K562 (cell line): ENCODE measurements around the gene MYO15A.

ENCODE experiments used
- BHLHE40 ChIP-seq: IDR thresholded peaks from 2 replicates; pipeline ENCODE4 v1.6.1; 2011; ENCODE audit warnings: low read length, improper control_type of control experiment
- CAMTA2 ChIP-seq: fragments of 250-450 bp; sonication (Bioruptor Pico); conservative IDR thresholded peaks from 2 replicates; pipeline ENCODE4 v1.5.1; 2022
- CREB1 ChIP-seq, 2 experiments: sonication (generic) in 1 of 2; formaldehyde crosslinking in 1 of 2; IDR thresholded peaks; 2 replicates each; pipeline versions ENCODE4 v1.6.1 to v1.8.0; 2012 to 2022; ENCODE audit warnings: inconsistent platforms in 1 of 2, mild to moderate bottlenecking in 1 of 2, missing genetic modification reagents in 1 of 2, moderate library complexity in 1 of 2
- ELF1 ChIP-seq: fragments of 200-800 bp; sonication (Bioruptor generic); IDR thresholded peaks from 2 replicates; pipeline ENCODE4 v1.6.1; 2016; ENCODE audit warnings: missing genetic modification characterization, missing compliant biosample characterization
- EP300 ChIP-seq: IDR thresholded peaks from 2 replicates; pipeline ENCODE4 v1.6.1; 2012; ENCODE audit warnings: low read length, improper control_type of control experiment
- EZH2 ChIP-seq: IDR thresholded peaks from 2 replicates; pipeline ENCODE4 v1.6.1; 2012; ENCODE audit warnings: low read depth, mild to moderate bottlenecking, inconsistent platforms, low read length, borderline replicate concordance
- MTA3 ChIP-seq: fragments of 450-650 bp; formaldehyde crosslinking; IDR thresholded peaks from 2 replicates; pipeline ENCODE4 v1.6.1; 2017; ENCODE audit warnings: mild to moderate bottlenecking, borderline replicate concordance
- ZNF24 ChIP-seq: fragments of 450-650 bp; IDR thresholded peaks from 2 replicates; pipeline ENCODE4 v1.6.1; 2016
- ZNF253 ChIP-seq: fragments of 250-450 bp; sonication (Bioruptor Pico); conservative IDR thresholded peaks from 2 replicates; pipeline ENCODE4 v1.6.1; 2021; ENCODE audit warnings: mild to moderate bottlenecking
- ZSCAN29 ChIP-seq: fragments of 450-650 bp; IDR thresholded peaks from 2 replicates; pipeline ENCODE4 v1.6.1; 2017
- TF ChIP-seq, protein P1 (sequence below), 3 experiments: IDR thresholded peaks in 2 of 3; conservative IDR thresholded peaks in 1 of 3; 2 replicates each; pipeline ENCODE4 v1.5.1; 2011 to 2012; ENCODE audit warnings: low read length in 3 of 3, mild to moderate bottlenecking in 3 of 3, control low read depth in 2 of 3, improper control_type of control experiment in 1 of 3, inconsistent platforms in 1 of 3, low read depth in 1 of 3, mixed read lengths in 1 of 3, moderate library complexity in 1 of 3; ENCODE audit not compliant: insufficient read depth in 2 of 3
- TF ChIP-seq, protein P2 (sequence below): IDR thresholded peaks from 3 replicates; pipeline ENCODE4 v1.6.1; 2011; ENCODE audit warnings: borderline replicate concordance, mild to moderate bottlenecking; ENCODE audit not compliant: insufficient read length, insufficient read depth
- TF ChIP-seq, protein P3 (sequence below): sonication (generic); formaldehyde crosslinking; IDR thresholded peaks from 2 replicates; pipeline ENCODE4 v1.8.0; 2022; ENCODE audit warnings: mild to moderate bottlenecking, missing genetic modification reagents
- TF ChIP-seq, protein P4 (sequence below): sonication (generic); formaldehyde crosslinking; IDR thresholded peaks from 2 replicates; pipeline ENCODE4 v1.8.1; 2023; ENCODE audit warnings: mild to moderate bottlenecking, missing genetic modification reagents

DNA sequence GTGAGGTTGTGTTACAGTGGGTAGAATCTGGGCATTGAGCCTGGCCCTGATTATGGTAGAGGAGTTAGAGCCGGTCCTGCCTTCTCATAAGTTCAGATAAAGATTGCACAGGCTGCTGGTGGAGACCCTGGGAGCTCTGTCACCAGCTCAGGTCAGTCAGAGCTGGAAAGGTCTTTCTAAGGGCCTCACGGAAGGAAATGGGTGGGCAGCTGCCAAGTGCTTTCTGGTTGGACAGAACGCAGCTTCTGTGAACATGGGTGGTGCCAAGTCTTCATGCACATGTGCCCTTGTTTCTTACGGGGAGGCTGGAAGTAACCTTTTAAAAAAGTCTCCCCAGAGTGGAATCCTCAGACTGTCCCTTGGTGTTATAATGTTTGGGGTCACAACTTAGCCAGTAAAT is 90.0 kb downstream of the MYO15A start:
- no peak for TF ChIP-seq ZSCAN29
- TF ChIP-seq EZH2: no peak
- TF ChIP-seq ZNF253 (CRISPR knock-in tag): no peak
- no peak for TF ChIP-seq ELF1 (tag)
- no peak for TF ChIP-seq EP300
- TF ChIP-seq, protein P1, sequence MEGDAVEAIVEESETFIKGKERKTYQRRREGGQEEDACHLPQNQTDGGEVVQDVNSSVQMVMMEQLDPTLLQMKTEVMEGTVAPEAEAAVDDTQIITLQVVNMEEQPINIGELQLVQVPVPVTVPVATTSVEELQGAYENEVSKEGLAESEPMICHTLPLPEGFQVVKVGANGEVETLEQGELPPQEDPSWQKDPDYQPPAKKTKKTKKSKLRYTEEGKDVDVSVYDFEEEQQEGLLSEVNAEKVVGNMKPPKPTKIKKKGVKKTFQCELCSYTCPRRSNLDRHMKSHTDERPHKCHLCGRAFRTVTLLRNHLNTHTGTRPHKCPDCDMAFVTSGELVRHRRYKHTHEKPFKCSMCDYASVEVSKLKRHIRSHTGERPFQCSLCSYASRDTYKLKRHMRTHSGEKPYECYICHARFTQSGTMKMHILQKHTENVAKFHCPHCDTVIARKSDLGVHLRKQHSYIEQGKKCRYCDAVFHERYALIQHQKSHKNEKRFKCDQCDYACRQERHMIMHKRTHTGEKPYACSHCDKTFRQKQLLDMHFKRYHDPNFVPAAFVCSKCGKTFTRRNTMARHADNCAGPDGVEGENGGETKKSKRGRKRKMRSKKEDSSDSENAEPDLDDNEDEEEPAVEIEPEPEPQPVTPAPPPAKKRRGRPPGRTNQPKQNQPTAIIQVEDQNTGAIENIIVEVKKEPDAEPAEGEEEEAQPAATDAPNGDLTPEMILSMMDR (IDR thresholded peaks at IDR 0.05 in 2 of 3, conservative IDR thresholded peaks at IDR 0.05 in 1 of 3; ENCODE audit: insufficient read depth in 2 of 3, low read depth in 1 of 3, low read length in 3 of 3): no peak
- TF ChIP-seq ZNF24: no peak
- TF ChIP-seq, protein P2, sequence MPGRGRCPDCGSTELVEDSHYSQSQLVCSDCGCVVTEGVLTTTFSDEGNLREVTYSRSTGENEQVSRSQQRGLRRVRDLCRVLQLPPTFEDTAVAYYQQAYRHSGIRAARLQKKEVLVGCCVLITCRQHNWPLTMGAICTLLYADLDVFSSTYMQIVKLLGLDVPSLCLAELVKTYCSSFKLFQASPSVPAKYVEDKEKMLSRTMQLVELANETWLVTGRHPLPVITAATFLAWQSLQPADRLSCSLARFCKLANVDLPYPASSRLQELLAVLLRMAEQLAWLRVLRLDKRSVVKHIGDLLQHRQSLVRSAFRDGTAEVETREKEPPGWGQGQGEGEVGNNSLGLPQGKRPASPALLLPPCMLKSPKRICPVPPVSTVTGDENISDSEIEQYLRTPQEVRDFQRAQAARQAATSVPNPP: no peak
- TF ChIP-seq CAMTA2 (CRISPR knock-in tag): no peak
- TF ChIP-seq, protein P3, sequence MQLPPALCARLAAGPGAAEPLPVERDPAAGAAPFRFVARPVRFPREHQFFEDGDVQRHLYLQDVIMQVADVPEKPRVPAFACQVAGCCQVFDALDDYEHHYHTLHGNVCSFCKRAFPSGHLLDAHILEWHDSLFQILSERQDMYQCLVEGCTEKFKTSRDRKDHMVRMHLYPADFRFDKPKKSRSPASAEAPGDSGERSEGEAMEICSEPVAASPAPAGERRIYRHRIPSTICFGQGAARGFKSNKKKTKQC: no peak
- TF ChIP-seq BHLHE40: no peak
- TF ChIP-seq, protein P4, sequence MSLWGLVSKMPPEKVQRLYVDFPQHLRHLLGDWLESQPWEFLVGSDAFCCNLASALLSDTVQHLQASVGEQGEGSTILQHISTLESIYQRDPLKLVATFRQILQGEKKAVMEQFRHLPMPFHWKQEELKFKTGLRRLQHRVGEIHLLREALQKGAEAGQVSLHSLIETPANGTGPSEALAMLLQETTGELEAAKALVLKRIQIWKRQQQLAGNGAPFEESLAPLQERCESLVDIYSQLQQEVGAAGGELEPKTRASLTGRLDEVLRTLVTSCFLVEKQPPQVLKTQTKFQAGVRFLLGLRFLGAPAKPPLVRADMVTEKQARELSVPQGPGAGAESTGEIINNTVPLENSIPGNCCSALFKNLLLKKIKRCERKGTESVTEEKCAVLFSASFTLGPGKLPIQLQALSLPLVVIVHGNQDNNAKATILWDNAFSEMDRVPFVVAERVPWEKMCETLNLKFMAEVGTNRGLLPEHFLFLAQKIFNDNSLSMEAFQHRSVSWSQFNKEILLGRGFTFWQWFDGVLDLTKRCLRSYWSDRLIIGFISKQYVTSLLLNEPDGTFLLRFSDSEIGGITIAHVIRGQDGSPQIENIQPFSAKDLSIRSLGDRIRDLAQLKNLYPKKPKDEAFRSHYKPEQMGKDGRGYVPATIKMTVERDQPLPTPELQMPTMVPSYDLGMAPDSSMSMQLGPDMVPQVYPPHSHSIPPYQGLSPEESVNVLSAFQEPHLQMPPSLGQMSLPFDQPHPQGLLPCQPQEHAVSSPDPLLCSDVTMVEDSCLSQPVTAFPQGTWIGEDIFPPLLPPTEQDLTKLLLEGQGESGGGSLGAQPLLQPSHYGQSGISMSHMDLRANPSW (CRISPR knock-in tag): no peak
- TF ChIP-seq MTA3: no peak
- no peak for TF ChIP-seq CREB1 (IDR thresholded peaks at IDR 0.05)
- no peak for TF ChIP-seq CREB1 (CRISPR knock-in tag; IDR thresholded peaks at IDR 0.05)
